ENCODE results near the gene NADSYN1. TPM values are rescaled to one million over a fixed set of nuclear protein-coding genes. Genes with fewer than 3 reads are reported as not detected.

The NADSYN1 gene
- total RNA-seq, 1 experiment from 2014 or later: 58.2 TPM

DNA sequence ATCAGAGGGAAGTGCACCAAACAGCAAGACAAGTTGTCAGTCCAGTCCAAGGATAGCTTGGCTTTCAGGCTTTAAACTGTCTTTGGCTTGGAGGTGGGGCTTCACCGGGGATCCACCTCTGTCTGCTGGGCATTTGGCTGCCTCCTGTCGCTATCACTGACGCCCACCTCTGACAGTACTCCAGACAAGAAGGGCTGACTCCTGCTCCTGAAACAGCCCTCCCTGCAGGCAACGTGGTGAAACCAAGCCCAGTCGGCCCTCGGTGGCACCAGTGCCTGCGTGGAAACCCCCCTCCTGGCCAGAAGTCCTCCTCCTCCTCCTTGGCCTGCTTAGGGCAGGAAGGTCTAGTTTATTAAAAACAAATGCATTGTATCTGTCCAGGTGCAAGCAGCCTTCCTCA, 21.7 kb upstream of the NADSYN1 start:
- intact Hi-C loops (cut with micrococcal nuclease): no loop called here
- peaks cover 0 to 9% of the 10 kb centered on the region in 2 experiments; a peak in 2 of 4 replicates for H3K36me3 ChIP-seq (ENCODE audit: control insufficient read depth in 1 of 2, insufficient read depth in 2 of 2, low read length in 2 of 2)
- H4K20me1 ChIP-seq (ENCODE audit: insufficient read depth): no peaks in the 10 kb centered on the region
- no peaks in the 10 kb centered on the region for H3K79me2 ChIP-seq (ENCODE audit: insufficient read depth, low read length)
- RAD21 ChIA-PET (ENCODE audit: low non-redundant PET in 1 of 2, low total read pairs in 2 of 2, uncharacterized antibody in 2 of 2, unreplicated experiment in 2 of 2): no interaction called here
- H3K27me3 ChIP-seq (ENCODE audit: insufficient read depth, low read length): no peaks in the 10 kb centered on the region
- POLR2A ChIA-PET: no interaction called here
- BruUV-seq (replicated peaks): no TSS peak
- H3K4me2 ChIP-seq (ENCODE audit: low read length): no peak overlapping the region
- H3K9ac ChIP-seq (ENCODE audit: low read length): no peak overlapping the region
- no peak overlapping the region for H2AFZ ChIP-seq (ENCODE audit: low read depth, low read length, poor library complexity, severe bottlenecking)
- no peaks in the 10 kb centered on the region for H3K9me3 ChIP-seq (ENCODE audit: control insufficient read depth in 1 of 2, insufficient read depth in 1 of 2, low read depth in 1 of 2, low read length in 2 of 2)
- no peaks in the 10 kb centered on the region; a peak in 1 of 4 replicates for H3K4me1 ChIP-seq (ENCODE audit: control insufficient read depth in 1 of 2, insufficient read depth in 2 of 2, low read length in 2 of 2)
- no peak overlapping the region for H3K4me3 ChIP-seq (replicated peaks in 1 of 2; ENCODE audit: low read depth in 1 of 2, low read length in 2 of 2)
- ATAC-seq (no peak), DNase-seq (ENCODE audit: low read depth, low spot score) (no peak)
- CTCF ChIA-PET: no interaction called here
- no peak overlapping the region for H3K27ac ChIP-seq (ENCODE audit: low read depth, low read length)
- no peak for TF ChIP-seq JUND (IDR thresholded peaks at IDR 0.05)
- TF ChIP-seq, protein P1, sequence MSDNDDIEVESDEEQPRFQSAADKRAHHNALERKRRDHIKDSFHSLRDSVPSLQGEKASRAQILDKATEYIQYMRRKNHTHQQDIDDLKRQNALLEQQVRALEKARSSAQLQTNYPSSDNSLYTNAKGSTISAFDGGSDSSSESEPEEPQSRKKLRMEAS (IDR thresholded peaks at IDR 0.05): no peak
- no peak for TF ChIP-seq ZFX (IDR thresholded peaks at IDR 0.05)
- TF ChIP-seq POLR2A (IDR thresholded peaks at IDR 0.05; ENCODE audit: borderline replicate concordance, extremely low read depth, insufficient read depth, insufficient read length): no peak
- no peak for TF ChIP-seq SRF (IDR thresholded peaks at IDR 0.05; ENCODE audit: low read depth)
- no peak for TF ChIP-seq SP1 (IDR thresholded peaks at IDR 0.05; ENCODE audit: low read depth)
- no peak for TF ChIP-seq TCF7L2 (IDR thresholded peaks at IDR 0.05; ENCODE audit: borderline replicate concordance, extremely low read depth, insufficient read depth, insufficient read length)
- TF ChIP-seq EZH2phosphoT487 (IDR thresholded peaks at IDR 0.05; ENCODE audit: borderline replicate concordance): no peak
- TF ChIP-seq RAD21 (IDR thresholded peaks at IDR 0.05; ENCODE audit: low read depth): no peak
- no peak for TF ChIP-seq EZH2 (IDR thresholded peaks at IDR 0.05)
- TF ChIP-seq, protein P2, sequence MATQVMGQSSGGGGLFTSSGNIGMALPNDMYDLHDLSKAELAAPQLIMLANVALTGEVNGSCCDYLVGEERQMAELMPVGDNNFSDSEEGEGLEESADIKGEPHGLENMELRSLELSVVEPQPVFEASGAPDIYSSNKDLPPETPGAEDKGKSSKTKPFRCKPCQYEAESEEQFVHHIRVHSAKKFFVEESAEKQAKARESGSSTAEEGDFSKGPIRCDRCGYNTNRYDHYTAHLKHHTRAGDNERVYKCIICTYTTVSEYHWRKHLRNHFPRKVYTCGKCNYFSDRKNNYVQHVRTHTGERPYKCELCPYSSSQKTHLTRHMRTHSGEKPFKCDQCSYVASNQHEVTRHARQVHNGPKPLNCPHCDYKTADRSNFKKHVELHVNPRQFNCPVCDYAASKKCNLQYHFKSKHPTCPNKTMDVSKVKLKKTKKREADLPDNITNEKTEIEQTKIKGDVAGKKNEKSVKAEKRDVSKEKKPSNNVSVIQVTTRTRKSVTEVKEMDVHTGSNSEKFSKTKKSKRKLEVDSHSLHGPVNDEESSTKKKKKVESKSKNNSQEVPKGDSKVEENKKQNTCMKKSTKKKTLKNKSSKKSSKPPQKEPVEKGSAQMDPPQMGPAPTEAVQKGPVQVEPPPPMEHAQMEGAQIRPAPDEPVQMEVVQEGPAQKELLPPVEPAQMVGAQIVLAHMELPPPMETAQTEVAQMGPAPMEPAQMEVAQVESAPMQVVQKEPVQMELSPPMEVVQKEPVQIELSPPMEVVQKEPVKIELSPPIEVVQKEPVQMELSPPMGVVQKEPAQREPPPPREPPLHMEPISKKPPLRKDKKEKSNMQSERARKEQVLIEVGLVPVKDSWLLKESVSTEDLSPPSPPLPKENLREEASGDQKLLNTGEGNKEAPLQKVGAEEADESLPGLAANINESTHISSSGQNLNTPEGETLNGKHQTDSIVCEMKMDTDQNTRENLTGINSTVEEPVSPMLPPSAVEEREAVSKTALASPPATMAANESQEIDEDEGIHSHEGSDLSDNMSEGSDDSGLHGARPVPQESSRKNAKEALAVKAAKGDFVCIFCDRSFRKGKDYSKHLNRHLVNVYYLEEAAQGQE (IDR thresholded peaks at IDR 0.05; ENCODE audit: low read depth): no peak
- TF ChIP-seq POLR2AphosphoS5 (IDR thresholded peaks at IDR 0.05; ENCODE audit: low read depth, low read length): no peak
- TF ChIP-seq EGR1 (IDR thresholded peaks at IDR 0.05; ENCODE audit: low read depth): no peak
- no peak for TF ChIP-seq YY1 (IDR thresholded peaks at IDR 0.05; ENCODE audit: extremely low read depth, insufficient replicate concordance, low read depth, low read length)
- no peak for TF ChIP-seq CEBPB (IDR thresholded peaks at IDR 0.05; ENCODE audit: low read depth)
- TF ChIP-seq, protein P3, sequence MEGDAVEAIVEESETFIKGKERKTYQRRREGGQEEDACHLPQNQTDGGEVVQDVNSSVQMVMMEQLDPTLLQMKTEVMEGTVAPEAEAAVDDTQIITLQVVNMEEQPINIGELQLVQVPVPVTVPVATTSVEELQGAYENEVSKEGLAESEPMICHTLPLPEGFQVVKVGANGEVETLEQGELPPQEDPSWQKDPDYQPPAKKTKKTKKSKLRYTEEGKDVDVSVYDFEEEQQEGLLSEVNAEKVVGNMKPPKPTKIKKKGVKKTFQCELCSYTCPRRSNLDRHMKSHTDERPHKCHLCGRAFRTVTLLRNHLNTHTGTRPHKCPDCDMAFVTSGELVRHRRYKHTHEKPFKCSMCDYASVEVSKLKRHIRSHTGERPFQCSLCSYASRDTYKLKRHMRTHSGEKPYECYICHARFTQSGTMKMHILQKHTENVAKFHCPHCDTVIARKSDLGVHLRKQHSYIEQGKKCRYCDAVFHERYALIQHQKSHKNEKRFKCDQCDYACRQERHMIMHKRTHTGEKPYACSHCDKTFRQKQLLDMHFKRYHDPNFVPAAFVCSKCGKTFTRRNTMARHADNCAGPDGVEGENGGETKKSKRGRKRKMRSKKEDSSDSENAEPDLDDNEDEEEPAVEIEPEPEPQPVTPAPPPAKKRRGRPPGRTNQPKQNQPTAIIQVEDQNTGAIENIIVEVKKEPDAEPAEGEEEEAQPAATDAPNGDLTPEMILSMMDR (IDR thresholded peaks at IDR 0.05 in 2 of 3, conservative IDR thresholded peaks at IDR 0.05 in 1 of 3; ENCODE audit: borderline replicate concordance in 1 of 3, insufficient read depth in 1 of 3, low read depth in 2 of 3, low read length in 2 of 3): no peak
- no peak for TF ChIP-seq SIN3A (IDR thresholded peaks at IDR 0.05; ENCODE audit: low read depth)
- no peak for TF ChIP-seq ZNF274 (IDR thresholded peaks at IDR 0.05; ENCODE audit: low read depth, low read length)
- H3K9me2 ChIP-seq (ENCODE audit: insufficient read depth): no peaks in the 10 kb centered on the region

Data from HCT116 (cell line).